NCI-H526 (cell line): ENCODE data around the gene IGFALS.

ENCODE experiments used
- DNase-seq, 2 experiments: peaks; one replicate each; lab custom pipeline; 2025; lab: John Stamatoyannopoulos, UW

Gene IGFALS

DNA sequence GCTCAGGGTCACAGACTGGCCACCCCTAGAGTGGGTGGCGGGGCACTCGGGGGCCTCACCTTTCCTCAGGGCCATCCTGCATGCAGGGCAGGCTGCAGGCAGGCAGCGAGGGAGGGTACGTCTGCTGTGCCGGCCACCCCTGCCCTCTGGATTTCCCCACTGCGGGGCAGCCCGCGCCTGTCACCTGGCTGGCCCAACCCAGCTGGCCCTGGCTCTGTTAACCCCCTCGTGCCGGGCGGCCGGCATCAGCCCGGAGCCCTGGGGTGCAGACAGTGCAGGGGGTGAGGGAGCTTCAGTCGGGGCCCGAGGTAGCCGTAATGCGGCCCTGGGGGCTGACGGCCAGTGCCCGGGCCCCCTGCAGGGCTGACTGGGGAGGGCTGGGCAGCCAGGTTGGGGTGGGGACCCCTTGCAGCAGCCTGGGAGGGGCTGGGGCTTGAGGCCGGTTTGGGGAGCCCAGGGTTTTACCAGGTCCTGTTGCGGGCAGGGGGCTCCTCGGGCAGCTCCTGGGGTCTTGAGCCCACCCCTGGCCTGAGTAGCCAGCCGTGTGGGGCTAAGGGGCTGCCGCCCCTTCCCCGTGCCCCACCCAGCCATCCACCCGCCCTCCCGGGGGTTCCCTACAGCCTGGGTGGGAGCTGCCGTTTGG is at the start of gene IGFALS:
IGFALS (minus strand) TSS at position 128 of the 643 bp plus-strand sequence; CDS start at position 75, 53 bp downstream.
- no peak for DNase-seq

DNA sequence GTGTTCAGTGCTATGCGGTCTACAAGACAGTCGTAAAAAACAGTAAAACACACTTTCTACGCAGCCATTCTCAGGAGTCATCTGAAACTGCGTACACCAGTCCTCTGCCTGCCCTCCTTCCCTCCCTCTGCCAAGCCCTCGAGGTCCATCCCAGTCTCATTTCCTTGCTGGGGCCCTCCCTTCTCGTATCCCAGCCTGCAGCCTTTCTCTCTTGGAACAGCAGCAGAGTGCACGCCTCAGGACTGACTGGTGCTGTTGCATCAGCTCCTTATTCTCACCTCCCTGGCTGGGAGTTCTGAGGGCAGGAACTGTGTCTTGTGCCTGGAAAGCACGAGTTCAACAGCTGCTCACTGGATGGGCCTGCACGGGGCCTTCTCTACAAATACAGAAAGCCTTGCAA is 46.0 kb upstream of the IGFALS start:
- DNase-seq = no peak

DNA sequence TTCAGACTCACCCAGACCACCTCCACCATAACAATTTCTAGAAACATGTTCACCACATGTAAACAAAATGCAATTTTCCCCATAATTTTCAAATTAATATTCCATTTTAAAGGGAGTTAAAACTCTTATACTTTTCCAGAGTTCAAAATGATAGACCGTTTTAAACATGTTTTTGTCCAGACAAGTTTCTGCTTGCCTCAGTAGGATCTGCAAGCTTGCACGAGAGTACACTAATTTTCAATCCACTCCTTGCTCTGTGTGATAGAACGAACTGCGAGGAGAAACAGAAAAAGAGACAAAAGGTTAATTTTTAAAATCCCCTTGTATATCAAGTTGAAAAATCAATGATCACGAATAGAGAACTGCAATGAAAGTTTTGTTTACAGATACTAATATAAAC is 40.6 kb upstream of the IGFALS start:
- DNase-seq = no peak

DNA sequence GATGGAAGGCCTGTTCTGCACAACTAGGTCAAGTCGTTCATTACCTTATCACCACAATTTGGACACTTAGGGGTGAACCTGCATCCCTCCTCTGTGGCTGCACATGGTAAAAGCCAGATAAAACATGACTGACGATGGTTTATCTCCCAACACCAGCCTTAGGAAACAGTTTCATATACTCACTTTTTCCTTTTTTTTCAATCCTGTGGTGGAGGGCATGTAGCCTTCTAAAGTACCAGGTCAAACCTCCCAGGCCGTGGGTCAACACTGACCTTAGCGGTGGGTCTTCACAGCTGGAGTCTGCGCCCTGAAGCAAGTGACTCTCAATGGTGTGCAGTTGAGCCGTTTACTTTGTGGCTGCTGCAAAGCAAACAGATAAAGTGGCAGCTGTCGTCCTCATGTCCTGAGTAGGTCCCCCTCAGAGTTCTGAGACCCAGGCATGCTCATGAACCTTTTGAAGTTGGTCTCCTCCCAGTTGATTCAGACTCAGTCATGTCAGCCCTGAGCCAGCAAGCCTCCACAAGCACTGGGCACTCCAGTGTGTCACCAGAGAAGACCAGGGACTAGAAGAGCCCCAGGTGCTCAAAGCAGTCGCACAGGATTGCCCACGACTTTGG is 39.4 kb upstream of the IGFALS start:
- DNase-seq = no peak

DNA sequence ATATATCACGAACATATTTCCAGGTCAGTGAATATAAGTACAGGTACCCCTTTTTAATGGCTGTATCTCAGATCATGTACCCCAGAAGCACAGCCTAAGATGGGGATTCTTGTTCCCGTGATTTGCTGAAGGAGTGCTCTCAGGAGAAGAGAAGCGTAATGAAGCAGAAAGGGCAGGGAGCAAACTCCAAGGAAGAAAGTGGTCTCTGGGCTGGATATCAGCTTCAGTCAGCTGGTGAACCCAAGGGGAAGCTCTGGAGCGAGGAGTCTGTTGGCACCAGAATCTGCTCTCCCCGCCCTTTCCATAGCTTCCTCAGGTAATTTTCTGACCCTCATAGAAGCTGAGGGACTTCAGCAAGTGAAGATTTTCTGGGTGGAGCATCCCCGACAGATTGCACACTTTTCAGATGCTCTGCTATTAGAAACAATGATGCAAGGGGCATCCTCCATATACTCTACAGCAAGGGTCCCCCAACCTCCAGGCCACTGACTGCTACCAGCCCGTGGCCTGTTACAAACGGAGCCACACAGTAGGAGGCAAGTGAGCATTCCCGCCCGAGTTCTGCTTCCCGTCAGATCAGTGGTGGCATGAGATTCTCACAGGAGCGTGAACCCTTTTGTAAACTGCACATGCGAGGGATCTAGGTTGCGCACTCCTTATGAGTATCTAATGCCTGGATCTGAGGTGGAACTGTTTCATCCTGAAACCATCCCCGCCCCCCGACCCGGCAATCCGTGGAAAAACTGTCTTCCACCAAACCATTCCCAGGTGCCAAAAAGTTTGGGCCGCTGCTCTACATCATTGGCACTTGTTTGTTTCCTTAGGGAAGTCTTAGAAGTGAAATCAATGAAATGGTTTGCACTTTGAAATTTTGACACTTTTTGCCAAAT is 37.9 kb upstream of the IGFALS start:
- no peak for DNase-seq

DNA sequence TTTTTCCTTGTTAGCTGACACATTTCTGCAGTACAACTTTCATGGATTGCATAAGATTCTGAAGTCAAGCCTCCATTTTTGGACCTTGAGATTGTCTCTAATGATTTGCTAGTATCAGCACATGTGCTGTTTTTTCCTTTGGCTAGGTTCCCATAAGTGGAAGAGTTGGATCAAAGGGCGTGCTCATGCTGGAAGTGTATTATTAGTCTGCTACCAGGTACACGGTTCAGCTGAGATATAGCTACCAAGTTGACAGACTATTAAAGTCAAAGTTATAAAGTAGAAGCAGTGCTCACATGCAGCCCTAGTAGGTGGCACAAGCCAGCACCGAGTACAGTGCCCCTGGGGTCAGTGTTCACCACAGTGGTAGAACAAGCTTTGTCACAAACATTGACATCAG is 36.7 kb upstream of the IGFALS start:
- DNase-seq = no peak

DNA sequence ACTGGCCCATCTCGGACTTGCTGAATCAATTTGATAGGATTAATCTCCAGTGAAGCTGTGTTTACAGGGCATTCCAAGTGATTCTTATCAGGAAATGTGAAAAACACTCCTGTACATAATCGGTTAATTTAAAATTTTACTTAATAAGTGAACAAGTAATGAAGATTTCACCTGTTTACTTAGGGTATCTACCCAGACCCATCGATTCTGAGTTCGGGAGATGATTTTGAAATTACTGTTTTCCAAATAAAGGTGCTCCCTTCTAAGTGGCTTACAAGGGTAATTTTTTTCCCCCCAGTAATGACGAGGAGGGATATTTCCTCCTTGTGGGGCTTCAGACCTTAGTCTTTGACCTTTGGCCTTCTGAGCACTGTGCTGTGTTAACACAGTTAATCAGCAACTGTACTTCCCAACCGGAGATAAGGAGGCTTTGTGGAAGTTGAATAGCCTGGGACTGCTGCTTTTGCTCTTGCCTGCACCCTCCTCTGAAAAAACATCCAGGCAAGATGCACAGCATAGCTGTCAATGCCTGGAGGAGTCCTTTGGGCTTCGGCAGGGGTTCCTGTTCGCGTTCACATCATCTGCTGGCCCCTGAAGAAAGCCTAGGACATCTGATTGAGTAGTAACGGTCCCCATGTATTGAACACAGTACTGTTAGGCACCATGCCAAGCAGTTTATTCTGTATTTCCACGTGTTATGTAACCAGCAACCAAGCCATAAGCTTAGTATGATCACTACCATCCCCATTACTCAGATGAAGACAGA is 35.3 kb upstream of the IGFALS start:
- no peak for DNase-seq

DNA sequence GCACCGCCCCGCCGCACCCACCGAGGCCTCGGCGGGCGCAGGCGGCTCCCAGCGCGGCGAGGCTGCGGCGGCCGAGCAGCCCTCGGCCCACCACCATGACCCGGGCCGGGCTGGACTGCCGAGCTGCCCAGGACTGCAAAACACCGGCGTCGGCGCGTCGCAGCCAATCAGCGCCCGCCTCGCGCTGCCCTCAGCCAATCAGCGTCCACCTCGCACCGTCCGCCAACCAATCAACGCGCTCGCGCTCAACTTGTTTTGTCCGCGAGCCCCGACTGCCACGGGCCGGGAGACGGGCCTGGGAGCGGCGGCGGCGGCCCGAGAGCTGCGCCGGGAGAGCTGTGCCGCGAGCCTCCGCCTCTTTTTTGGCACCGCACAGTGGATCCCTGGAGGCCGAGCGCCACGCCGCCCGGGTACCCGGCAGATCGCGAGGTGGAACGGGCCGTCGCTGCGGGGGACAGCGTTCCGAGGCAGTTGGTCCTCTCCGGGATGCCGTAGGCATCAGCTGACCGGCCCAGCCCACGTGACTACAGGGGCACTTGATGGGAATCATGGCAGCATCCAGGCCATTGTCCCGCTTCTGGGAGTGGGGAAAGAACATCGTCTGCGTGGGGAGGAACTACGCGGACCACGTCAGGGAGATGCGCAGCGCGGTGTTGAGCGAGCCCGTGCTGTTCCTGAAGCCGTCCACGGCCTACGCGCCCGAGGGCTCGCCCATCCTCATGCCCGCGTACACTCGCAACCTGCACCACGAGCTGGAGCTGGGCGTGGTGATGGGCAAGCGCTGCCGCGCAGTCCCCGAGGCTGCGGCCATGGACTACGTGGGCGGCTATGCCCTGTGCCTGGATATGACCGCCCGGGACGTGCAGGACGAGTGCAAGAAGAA is 33.4 kb upstream of the IGFALS start, which contains the start of the genes FAHD1 and HAGH:
FAHD1 (plus strand) TSS at position 516 of the 883 bp plus-strand sequence; CDS start at position 549, 33 bp downstream.
HAGH (minus strand) TSS at position 135 of the 883 bp plus-strand sequence; CDS start at position 97, 38 bp downstream.
- DNase-seq = peak; percentile 55 to 90

DNA sequence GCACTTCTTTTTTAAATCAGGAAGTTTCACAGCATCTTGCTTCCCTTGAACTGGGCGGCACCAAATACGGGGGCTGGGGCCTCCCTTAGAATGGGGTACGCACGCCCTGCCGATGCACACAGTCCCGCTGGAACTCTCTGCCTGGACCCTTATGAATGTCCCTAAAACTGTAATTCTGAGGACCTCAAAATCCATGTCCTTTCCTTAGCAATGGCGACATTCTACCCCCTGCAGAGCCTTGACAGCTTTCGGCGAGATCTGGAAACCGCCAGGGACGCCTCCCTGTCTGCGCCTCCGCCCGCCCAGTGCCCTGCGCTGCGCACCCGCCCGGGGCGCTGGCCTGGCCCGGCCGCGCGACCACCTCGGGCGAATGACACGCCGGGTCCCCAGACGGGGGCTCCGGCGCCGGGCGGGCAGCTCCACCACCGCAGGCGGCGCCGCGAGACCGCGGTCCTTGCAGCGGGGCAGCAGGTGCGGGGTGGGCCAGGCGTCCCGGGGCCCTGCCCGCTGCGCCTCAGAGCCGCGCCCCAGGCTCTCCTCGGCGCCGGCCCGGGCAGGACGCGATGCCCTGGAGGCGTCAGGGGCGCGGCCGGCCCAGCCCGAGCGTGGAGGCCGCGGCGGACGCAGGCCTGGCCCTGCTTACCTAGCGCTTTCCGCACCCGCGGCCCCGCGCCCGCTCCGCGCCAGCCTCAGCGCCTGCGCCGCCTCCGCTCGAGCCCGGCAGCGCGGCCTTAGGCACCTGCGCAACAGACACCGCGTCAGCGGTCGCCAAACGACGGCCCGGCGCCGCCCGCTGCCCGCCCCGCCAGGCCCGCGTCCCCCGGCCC is 32.6 kb upstream of the IGFALS start:
- DNase-seq = peak in 1 of 2 experiments; percentile 71

DNA sequence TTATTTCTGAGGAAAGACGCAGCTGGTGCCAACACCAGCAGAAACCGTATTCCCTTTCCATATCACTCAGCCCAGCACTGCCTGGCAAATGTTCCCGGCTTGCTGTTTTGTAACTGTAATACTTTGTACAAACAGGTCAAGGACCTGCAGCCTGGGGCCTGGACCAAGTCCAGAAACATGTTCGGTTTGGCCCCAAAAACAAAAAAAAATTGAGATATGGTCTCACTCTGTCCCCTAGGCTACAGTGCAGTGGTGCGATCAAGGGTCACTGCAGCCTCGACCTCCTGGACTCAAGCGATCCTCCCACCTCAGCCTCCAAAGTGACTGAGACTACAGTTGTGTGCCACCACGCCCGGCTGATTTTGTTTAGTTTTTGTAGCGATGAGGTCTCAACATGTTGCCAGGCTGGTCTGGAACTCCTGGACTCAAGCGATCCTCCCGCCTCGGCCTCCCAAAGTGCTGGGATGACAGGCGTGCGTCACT is 31.9 kb upstream of the IGFALS start:
- DNase-seq = no peak

DNA sequence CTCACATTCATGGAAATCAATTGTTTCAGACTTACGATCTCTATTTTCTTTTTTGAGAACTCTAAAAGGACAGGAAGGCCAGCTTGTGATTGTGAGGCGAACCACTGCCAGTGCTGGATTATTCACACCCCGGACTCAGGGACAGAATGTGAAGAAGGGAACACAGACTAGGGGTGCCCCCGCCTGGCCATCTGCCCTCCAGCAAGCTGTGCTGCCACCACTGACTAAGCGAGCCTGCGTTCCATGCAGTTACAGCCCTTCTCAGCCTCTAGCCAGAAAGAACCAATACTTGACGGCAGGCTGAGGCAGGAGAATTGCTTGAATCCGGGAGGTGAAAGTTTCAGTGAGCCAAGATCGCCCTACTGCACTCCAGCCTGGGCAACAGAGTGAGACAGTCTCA is 30.3 kb upstream of the IGFALS start:
- peak in 1 of 2 experiments; percentile 35 for DNase-seq

DNA sequence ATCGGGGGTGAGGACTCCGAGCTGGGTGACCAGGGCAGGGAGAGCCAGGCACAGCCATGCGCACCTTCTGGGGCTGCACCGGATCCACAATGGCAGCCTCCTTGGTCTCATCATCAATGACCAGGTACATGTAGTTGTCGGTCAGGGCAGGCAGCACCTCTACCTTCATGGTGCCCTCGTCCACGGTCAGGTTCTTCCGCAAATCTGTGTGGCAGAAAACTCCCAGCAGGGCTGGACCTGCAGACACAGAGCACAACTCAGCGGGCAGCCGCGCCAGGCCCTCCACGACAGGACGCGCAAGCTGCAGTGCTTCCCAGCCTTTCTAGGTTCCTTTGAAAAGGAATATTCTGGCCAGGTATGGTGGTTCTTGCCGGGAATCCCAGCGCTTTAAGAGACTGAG is 29.3 kb upstream of the IGFALS start:
- DNase-seq = no peak

DNA sequence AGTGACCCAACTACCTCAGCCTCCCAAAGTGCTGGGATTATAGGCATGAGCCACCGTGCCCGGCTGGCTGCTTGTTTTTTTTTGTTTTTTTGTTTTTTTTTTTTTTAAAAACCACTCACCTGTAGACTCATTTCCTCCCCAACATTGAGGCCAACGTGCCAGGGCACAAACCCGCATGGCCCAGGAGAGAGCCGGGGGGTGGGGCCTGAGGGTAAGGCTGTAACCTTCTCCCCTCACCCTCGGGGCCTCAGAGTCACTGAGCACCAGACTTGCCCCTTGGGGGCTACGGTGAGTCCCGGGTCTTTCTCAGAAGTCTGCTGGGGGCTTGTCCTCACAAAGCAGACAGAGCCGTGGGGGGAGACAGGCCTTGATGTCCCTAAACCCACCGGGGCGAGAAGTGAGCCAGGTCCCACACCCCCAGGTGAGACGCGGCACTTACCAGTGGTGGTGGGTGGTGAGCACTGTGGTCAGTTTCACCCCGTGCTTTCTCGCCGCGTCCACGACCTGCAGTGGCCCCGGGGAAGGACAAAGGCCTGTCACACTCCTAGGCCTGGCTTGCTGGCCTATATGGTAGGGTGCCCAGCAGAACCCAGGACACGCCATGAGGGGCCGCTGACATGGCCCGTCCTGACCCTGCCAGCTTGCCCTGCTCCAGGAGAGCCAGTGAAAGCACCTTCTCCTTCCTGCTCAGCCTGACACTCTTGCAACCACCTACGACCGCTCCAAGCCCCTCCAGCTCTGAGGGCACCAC is 28.5 kb upstream of the IGFALS start:
- DNase-seq = no peak

DNA sequence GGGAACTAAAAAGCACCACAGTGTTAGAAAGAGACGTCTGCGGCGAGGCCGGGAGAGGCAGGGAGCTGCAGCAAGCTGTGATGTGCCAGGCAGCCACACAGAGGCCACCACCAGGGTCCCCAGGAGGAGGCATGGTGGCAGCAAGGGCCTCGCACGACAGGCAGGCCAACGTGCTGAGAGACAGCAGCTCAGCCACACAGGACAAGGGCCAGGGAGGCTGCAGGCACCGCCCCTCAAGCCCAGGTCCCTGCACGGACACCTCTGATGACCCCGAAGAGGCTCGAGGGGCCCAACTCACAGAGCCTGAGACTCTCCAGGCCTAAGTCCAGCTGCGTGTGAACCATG is 27.4 kb upstream of the IGFALS start:
- DNase-seq = no peak

DNA sequence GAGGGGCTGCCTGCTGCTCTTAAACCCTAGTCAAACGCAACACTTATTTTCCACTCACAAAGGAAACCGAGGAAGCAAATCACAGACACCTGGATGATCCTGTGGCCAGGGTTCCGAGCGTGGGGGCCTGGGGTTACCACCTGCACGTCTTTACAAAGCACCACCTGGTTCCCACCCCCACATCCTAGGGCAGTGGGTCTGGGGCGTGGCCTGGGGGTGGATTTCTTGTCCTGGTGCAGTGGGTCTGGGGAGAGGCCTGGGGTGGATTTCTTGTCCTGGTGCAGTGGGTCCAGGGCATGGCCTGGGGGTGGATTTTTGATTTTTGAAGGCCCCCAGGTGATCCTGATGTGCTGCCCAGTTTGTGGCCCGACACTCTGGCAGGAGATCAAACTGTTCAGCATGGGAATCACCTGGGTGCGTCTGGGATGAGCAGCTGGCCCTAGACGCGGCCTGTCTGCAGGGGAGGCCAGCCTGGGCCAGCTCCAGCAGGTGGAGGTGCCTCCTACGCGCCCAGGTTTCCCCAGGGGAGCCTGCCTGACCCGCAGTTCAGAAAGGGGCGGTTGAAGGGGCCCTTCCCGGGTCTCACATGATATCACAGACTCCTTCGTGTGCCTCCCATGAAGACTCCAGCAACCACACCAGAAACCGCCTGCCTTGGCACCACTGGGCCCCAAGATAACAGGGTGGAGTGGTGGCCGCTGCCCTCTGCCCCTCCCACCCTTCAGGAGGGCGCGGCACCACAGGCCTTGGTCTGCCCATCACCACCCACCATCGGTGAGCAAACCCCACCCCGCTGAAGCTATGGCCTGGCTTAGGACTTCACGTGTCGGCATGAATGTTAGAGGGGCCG is 26.8 kb upstream of the IGFALS start:
- DNase-seq = no peak

DNA sequence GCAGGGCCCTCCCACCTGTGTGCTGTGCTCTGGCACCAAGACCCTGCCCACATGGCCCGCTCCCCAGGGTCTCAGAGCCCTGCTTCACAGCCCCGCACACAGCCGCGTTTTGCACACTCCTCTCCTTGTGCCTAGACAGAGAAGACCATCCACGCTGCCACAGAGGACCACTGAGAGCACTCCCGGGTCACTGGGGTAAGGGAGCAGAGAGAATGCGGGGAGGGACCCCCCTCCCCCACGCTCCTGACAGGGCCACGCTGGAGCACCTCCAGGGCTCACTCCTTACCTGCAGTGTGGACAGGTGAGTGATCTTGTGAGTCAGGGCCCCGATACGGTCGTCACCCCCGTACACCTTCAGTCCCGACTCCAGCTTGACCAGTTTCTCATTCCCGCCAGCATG is 26.1 kb upstream of the IGFALS start:
- DNase-seq = no peak

DNA sequence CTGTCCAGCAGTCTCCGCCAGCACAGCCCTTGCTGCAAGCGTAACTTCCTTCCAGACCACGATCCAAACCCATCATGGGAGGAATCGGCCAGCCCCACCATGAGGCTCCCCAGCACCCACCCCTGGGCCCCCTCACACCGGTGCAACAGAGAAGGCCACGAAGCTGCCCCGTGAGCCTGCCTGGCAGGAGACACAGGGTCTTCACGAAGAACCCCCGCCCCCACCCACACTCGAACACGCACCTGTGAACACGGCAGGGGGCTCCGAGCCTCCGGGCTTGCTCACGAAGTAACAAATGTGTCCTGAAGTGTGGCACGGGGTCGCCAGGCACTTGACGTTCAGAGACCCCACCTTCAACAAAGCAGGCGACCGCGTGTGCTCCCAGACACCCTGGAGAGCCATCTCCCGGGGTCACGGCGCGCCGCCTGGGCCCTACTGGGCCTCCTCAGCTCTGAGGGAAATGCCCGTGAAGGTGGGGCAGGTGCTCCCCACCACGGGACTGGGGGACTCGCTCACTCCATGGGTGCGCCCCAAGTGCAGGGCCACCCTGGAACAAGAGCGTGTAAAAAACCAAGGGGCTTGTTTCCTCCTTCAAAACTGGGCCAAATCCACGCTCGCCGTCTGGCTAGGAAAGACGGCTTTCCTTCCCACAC is 25.5 kb upstream of the IGFALS start:
- no peak for DNase-seq
